Small intestine (tissue), 7 donors: ENCODE data around the gene ACAP2. TPM values are rescaled to one million over a fixed set of nuclear protein-coding genes. Genes with fewer than 3 reads are reported as not detected.
"Not testable (repeated sequence)": the region's sequence is repeated elsewhere in the genome, so short reads cannot be mapped to it uniquely, and the experiment has no call there.

Source experiments
- DNase-seq, 2 donors: peaks; one replicate each; pipeline versions ENCODE4 v3.0.0 to v3.0.0-alpha.2; 2013
- FAIRE-seq: peaks from 2 replicates; lab custom pipeline; 2012; peaks lifted over from hg19 to GRCh38; lab: Jason Lieb, UNC
- H3K27ac ChIP-seq, 3 donors: one replicate each; pipeline ENCODE4 v1.5.1; 2013; ENCODE audit warnings: low read length in 2 of 3, mild to moderate bottlenecking in 2 of 3, control low read depth in 1 of 3, inconsistent platforms in 1 of 3, low read depth in 1 of 3, moderate library complexity in 1 of 3
- H3K27me3 ChIP-seq, 3 donors: one replicate each; pipeline ENCODE4 v1.6.1; 2013; ENCODE audit warnings: low read length in 3 of 3, inconsistent platforms in 1 of 3; ENCODE audit not compliant: control insufficient read depth in 3 of 3, insufficient read depth in 3 of 3
- H3K36me3 ChIP-seq, 3 donors: one replicate each; pipeline ENCODE4 v1.6.1; 2013; ENCODE audit warnings: low read length in 3 of 3, inconsistent platforms in 1 of 3, low read depth in 1 of 3, mild to moderate bottlenecking in 1 of 3, moderate library complexity in 1 of 3; ENCODE audit not compliant: control insufficient read depth in 3 of 3, insufficient read depth in 2 of 3
- H3K4me1 ChIP-seq, 3 donors: one replicate each; pipeline ENCODE4 v1.6.1; 2013; ENCODE audit warnings: low read length in 2 of 3, inconsistent platforms in 1 of 3, low read depth in 1 of 3, mild to moderate bottlenecking in 1 of 3, moderate library complexity in 1 of 3; ENCODE audit not compliant: control insufficient read depth in 3 of 3, insufficient read depth in 2 of 3
- H3K4me3 ChIP-seq, 3 donors: one replicate each; pipeline ENCODE4 v1.5.1; 2013; ENCODE audit warnings: low read length in 3 of 3, control low read depth in 1 of 3, inconsistent platforms in 1 of 3, low read depth in 1 of 3, mild to moderate bottlenecking in 1 of 3, moderate library complexity in 1 of 3
- H3K9me3 ChIP-seq, 2 donors: one replicate each; pipeline ENCODE4 v1.6.1; 2013; ENCODE audit warnings: low read depth in 1 of 2, low read length in 1 of 2; ENCODE audit not compliant: control insufficient read depth in 2 of 2, insufficient read depth in 1 of 2
- WGBS, 3 donors: extraction: QIAGEN DNeasy Blood & Tissue Kit; methylation state at CpG; one replicate each; pipeline ENCODE4 v1.1.7; 2013; 5-methylcytosine and 5-hydroxymethylcytosine counted together
- polyA plus RNA-seq, 4 donors: library from polyadenylated mRNA; stranded (reverse) in 3 of 4; unstranded in 1 of 4; fragments of 200-250 nt in 3 of 4; fragments of 120-200 nt in 1 of 4; gene quantifications; one replicate each; pipeline versions ENCODE4 v1.2.1 to v1.2.3, GENCODE V29; 2013
- donor health status: healthy with polysubstance abuse.
- donor health status: control.
- donor health status: control.
- donor health status: Bipolar disorder and iron deficiency.
- donor health status: healthy.

The ACAP2 gene
- polyA plus RNA-seq, 4 donors = 9.2 to 30.5 (median 10.3) TPM

DNA sequence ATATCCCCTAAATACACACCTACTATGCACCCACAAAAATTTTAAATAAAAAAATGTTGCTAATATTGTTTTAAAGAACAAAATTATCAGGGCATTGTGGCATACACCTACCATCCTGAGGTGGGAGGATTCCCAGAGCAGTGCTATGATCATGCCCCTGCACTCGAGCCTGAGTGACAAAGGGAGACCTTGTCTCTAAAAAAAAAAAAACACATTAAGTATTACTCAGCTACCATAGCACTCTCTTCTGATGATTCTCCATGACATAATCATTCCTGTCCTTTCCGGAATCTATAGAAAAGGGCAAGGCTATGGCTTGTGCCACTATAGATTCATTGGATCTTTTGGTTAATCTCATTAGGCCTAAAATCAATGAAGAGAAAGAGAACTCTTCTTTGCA, 77.4 kb downstream of the ACAP2 start:
- FAIRE-seq = no peak
- H3K4me1 ChIP-seq = no peaks in the 10 kb centered on the region
- 95 to 97% (median 96%) methylated on average over 2 of the region's 2 CpGs for WGBS, 3 donors

DNA sequence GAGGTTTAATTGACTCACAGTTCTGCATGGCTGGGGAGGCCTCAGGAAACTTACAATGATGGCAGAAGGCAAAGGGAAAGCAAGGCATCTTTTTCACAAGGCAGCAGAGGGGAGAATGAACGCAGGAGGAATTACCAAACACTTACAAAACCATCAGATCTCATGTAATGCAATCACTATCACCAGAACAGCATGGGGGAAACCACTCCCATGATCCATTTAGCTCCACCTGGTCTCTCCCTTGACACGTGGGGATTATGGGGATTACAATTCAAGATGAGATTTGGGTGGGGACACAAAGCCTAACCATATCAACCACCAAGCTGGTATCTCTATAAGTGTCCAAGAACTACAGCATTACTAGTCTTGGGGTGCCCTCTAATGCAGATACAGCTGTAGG, 85.0 kb downstream of the ACAP2 start:
- FAIRE-seq, H3K27ac ChIP-seq: not testable (repeated sequence)

More for the DNA sequence above, 77.4 kb downstream of the ACAP2 start:
- H3K27me3 ChIP-seq = no peaks in the 10 kb centered on the region
- no peak overlapping the region for H3K4me3 ChIP-seq
- H3K27ac ChIP-seq = no peak overlapping the region
- peaks cover 0 to 5% (median 0%) of the 10 kb centered on the region in 3 donors for H3K36me3 ChIP-seq
- DNase-seq = no peak
- H3K9me3 ChIP-seq = no peaks in the 10 kb centered on the region

DNA sequence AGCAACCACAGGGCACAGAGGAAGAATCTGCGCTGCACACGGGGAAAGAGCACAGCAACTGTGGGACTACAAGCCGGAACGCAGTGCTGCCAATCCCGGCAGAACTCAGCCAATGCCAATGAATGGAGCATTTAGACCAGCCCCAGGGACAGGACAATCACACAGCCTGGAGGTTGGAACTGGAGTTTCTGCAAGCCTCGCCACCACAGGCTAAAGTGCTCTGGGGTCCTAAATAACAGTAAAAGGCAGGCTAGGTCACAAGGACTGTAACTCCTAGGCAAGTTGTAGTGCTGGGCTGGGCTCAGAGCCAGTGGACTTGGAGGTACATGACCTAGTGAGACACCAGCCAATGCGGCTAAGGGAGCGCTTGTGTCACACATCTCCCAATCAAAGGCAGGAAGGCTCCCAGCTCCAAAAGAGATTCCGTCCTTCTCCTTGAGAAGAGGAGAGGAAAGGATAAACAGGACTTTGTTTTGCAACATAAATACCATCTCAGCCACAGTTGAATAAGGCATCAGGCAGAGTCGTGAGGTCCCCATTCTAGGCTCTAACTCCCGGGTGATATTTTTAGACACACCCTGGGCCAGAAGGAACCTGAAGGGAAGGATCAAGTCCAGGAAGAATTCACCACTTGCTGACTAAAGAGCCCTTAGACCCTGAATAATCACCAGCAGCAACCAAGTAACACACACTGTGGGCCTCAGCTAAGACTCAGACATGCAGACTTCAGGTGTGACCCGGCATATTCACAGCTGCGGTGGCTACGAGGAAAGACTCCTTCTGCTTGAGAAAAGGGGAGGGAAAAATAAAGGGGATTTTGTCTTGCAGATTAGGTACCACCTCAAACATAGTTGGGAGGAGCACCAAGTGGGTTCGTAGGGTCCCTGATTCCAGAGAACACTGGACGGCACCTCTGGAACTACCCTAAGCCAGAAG, 86.4 kb downstream of the ACAP2 start:
- Histone ChIP-seq H3K4me3 (no peak overlapping the region), H3K27me3 (no peaks in the 10 kb centered on the region), H3K4me1 (no peaks in the 10 kb centered on the region), H3K27ac (no peak overlapping the region), H3K36me3 (peaks cover 0 to 17% (median 2%) of the 10 kb centered on the region in 3 donors), H3K9me3 (peaks cover 0 to 2% of the 10 kb centered on the region in 2 donors)
- DNase-seq (no peak), FAIRE-seq (no peak)
- WGBS, 3 donors = 86 to 91% (median 90%) methylated on average over 16 of the region's 16 CpGs

More for the DNA sequence above, 85.0 kb downstream of the ACAP2 start:
- peaks cover 0 to 16% (median 2%) of the 10 kb centered on the region in 3 donors for H3K36me3 ChIP-seq
- H3K27me3 ChIP-seq, DNase-seq, H3K4me1 ChIP-seq, H3K9me3 ChIP-seq, H3K4me3 ChIP-seq: not testable (repeated sequence)
- WGBS, 3 donors = 87 to 90% (median 88%) methylated on average over 2 of the region's 2 CpGs

DNA sequence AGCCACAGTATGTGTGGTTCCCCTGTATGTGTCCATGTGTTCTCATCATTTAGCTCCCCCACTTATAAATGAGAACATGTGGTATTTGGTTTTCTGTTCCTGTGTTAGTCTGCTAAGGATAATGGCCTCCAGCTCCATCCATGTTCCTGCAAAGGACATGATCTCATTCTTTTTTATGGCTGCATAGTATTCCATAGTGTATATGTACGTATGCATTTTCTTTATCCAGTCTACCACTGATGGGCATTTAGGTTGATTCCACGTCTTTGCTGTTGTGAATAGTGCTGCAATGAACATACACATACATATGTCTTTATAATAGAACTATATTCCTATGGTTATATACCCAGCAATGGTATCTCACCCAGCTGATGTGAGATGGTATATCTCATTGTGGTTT, 88.8 kb downstream of the ACAP2 start:
- not testable (repeated sequence) for H3K9me3 ChIP-seq, H3K4me1 ChIP-seq, DNase-seq, H3K27ac ChIP-seq, H3K27me3 ChIP-seq, FAIRE-seq, H3K4me3 ChIP-seq
- peaks cover 0 to 23% (median 2%) of the 10 kb centered on the region in 3 donors for H3K36me3 ChIP-seq
- 50 to 68% (median 52%) methylated on average over 2 of the region's 2 CpGs for WGBS, 3 donors

DNA sequence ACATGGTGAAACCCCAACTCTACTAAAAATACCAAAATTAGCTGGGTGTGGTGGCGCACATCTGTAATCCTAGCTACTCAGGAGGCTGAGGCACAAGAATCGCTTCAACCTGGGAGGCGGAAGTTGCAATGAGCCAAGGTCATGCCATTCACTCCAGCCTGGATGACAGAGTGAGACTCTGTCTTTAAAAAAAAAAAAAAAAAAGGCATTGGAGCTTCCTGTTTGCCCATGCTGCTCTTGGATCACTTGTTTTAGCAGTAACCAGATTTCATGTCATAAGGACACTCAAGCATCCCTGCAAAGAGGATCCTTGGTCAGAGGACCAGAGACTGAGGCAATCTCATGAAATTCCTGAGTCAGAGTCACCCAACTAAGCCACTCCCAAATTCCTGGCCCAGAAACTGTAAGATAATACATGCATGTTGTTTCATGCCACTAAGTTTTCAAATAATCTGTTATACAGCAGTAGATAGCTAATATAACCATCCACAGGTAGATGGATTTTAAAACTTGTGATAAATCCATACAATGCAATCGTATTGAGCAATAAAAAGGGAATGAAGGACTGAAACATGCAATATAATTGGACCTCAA, 89.8 kb downstream of the ACAP2 start:
- Histone ChIP-seq H3K27me3 (no peaks in the 10 kb centered on the region), H3K9me3 (no peaks in the 10 kb centered on the region), H3K36me3 (peaks cover 0 to 23% (median 2%) of the 10 kb centered on the region in 3 donors), H3K27ac (no peak overlapping the region), H3K4me1 (no peaks in the 10 kb centered on the region), H3K4me3 (no peak overlapping the region)
- WGBS, 3 donors = 78 to 88% (median 85%) methylated on average over 4 of the region's 4 CpGs
- DNase-seq (peak in 1 of 2 donors; percentile 2), FAIRE-seq (no peak)

DNA sequence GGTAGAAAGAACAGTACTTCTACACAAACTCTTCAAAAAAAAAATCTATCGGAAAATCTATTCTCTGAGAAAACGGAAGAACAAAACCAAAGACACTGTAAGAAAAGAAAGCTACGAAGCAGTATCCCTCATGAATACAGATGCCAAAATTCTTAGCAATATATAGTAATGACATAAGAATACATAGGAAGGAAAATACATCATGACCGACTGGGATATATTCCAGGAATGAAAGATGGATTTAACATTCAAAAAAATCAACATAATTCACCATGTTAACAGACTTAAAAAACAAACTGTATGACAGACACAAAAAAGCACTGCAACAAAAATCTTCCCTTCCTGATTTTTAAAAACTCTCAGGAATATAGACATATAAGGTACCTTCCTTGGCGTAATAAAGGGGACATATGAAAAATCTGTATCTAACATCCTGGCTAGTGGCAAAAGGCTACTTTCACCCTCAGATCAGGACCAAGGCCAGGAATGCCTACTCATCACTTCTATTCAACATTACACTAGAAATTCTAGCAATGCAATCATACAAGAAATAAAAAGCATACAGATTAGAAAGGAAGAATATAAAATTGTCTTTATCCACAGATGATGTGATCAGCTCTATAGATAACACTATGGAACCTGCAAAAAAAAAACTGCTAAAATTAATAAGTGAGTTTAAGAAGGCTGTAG, 94.2 kb downstream of the ACAP2 start:
- WGBS, 3 donors = 85 to 95% (median 94%) methylated on average over 5 of the region's 5 CpGs
- no peak overlapping the region for H3K4me3 ChIP-seq
- H3K27me3 ChIP-seq = no peaks in the 10 kb centered on the region
- no peak for FAIRE-seq
- H3K4me1 ChIP-seq = no peaks in the 10 kb centered on the region
- DNase-seq = no peak
- H3K36me3 ChIP-seq = peaks cover 0 to 10% (median 4%) of the 10 kb centered on the region in 3 donors
- no peaks in the 10 kb centered on the region for H3K9me3 ChIP-seq
- no peak overlapping the region for H3K27ac ChIP-seq

DNA sequence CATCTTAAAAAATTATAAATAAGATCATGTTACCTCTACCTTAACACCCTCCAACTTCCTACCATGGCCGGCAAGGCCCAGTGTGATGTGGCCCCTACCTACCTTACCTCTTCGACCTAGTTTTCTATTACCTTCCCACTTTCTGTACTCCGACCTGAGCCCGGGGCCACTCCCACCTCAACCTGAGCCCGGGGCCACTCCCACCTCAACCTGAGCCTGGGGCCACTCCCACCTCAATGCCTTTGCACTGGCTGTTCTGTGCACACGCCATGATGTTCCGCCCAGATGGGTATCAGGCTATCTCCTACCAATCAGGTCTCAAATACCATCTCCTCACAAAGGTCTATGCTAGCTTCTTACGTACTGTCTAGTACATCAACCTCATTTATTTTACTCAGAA, 105.1 kb downstream of the ACAP2 start:
- no peaks in the 10 kb centered on the region for H3K4me1 ChIP-seq
- H3K27me3 ChIP-seq = no peaks in the 10 kb centered on the region
- H3K27ac ChIP-seq = no peak overlapping the region
- no peaks in the 10 kb centered on the region for H3K9me3 ChIP-seq
- H3K4me3 ChIP-seq = no peak overlapping the region
- FAIRE-seq (no peak), DNase-seq (peak in 1 of 2 donors; percentile 12)
- H3K36me3 ChIP-seq = peaks cover 0 to 16% (median 6%) of the 10 kb centered on the region in 3 donors
- 81 to 92% (median 85%) methylated on average over 8 of the region's 8 CpGs for WGBS, 3 donors

DNA sequence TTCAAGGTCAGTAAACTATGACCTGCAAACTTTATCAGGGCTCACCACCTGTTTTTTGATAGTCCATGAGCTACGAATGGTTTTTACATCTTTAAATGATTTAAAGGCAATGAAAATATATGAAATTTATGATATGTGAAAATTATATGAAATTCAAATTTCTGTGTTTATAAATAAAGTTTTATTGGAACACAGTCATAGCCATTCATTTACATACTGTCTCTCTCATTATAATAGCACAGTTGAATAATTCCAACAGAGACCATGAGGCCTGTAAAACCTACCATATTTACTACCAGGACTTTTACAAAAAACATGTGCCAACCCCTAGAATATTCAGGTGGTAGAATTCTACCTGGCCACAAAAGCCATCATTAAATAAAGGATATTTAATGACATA, 107.9 kb downstream of the ACAP2 start:
- peaks cover 0 to 20% (median 3%) of the 10 kb centered on the region in 3 donors for H3K36me3 ChIP-seq
- 41 to 80% (median 51%) methylated on average over 1 of the region's 1 CpG for WGBS, 3 donors
- H3K27ac ChIP-seq = no peak overlapping the region
- DNase-seq = no peak
- H3K4me3 ChIP-seq = no peak overlapping the region
- no peak for FAIRE-seq
- no peaks in the 10 kb centered on the region for H3K27me3 ChIP-seq
- H3K4me1 ChIP-seq = no peaks in the 10 kb centered on the region
- no peaks in the 10 kb centered on the region for H3K9me3 ChIP-seq
